ENCODE measurements around the gene SERP2. TPM values are rescaled to one million over a fixed set of nuclear protein-coding genes. Genes with fewer than 3 reads are reported as not detected.

SERP2 gene
- total RNA-seq, 4 donors from 2014 or later: 0.76 to 3.7 (median 1.7) TPM

GRCh38 chr13:44350775-44351504, 22.7 kb upstream of the SERP2 start:
- in situ Hi-C loops (cut with MboI; ENCODE audit: low sequenced_read_pairs in 4 of 4): no loop called here
- no peaks in the 10 kb centered on the region for H3K9me3 ChIP-seq
- H3K27me3 ChIP-seq: no peaks in the 10 kb centered on the region
- DNase-seq (no peak), ATAC-seq (no peak)
- no peaks in the 10 kb centered on the region for H3K4me1 ChIP-seq
- TF ChIP-seq CTCF (IDR thresholded peaks at IDR 0.05 in 4 of 5, conservative IDR thresholded peaks at IDR 0.05 in 1 of 5) (no peak), POLR2A (IDR thresholded peaks at IDR 0.05) (no peak)
- H3K36me3 ChIP-seq: no peaks in the 10 kb centered on the region
- intact Hi-C loops (cut with DNase I; ENCODE audit: low total_unique reads): no loop called here
- no peak overlapping the region for H3K27ac ChIP-seq
- no peak overlapping the region for H3K4me3 ChIP-seq

GRCh38 chr13:44351505-44351854, 22.1 kb upstream of the SERP2 start:
- Histone ChIP-seq H3K27ac (no peak overlapping the region), H3K27me3 (no peaks in the 10 kb centered on the region), H3K4me3 (no peak overlapping the region), H3K4me1 (no peaks in the 10 kb centered on the region), H3K36me3 (no peaks in the 10 kb centered on the region), H3K9me3 (no peaks in the 10 kb centered on the region)
- TF ChIP-seq POLR2A (IDR thresholded peaks at IDR 0.05) (no peak), CTCF (IDR thresholded peaks at IDR 0.05 in 4 of 5, conservative IDR thresholded peaks at IDR 0.05 in 1 of 5) (no peak)
- no peak for DNase-seq
- intact Hi-C loops (cut with DNase I; ENCODE audit: low total_unique reads): no loop called here
- no peak for ATAC-seq
- in situ Hi-C loops (cut with MboI; ENCODE audit: low sequenced_read_pairs in 4 of 4): no loop called here

- no peaks in the 10 kb centered on the region for H3K27me3 ChIP-seq
- no peak for ATAC-seq
- no peaks in the 10 kb centered on the region for H3K9me3 ChIP-seq
- DNase-seq: no peak
- in situ Hi-C loops (cut with MboI; ENCODE audit: low sequenced_read_pairs in 4 of 4) (no loop called here), intact Hi-C loops (cut with DNase I; ENCODE audit: low total_unique reads) (no loop called here)
- no peaks in the 10 kb centered on the region for H3K4me1 ChIP-seq
- no peaks in the 10 kb centered on the region for H3K36me3 ChIP-seq
- H3K4me3 ChIP-seq: no peak overlapping the region
- no peak overlapping the region for H3K27ac ChIP-seq
- TF ChIP-seq POLR2A (IDR thresholded peaks at IDR 0.05) (no peak), CTCF (IDR thresholded peaks at IDR 0.05 in 4 of 5, conservative IDR thresholded peaks at IDR 0.05 in 1 of 5) (no peak)
Measured at GRCh38 chr13:44352202-44352601, 21.4 kb upstream of the SERP2 start.

GRCh38 chr13:44352671-44353070, 21.0 kb upstream of the SERP2 start:
- ATAC-seq (no peak), DNase-seq (no peak)
- H3K4me1 ChIP-seq: no peaks in the 10 kb centered on the region
- no peaks in the 10 kb centered on the region for H3K9me3 ChIP-seq
- H3K27me3 ChIP-seq: no peaks in the 10 kb centered on the region
- intact Hi-C loops (cut with DNase I; ENCODE audit: low total_unique reads) (no loop called here), in situ Hi-C loops (cut with MboI; ENCODE audit: low sequenced_read_pairs in 4 of 4) (no loop called here)
- no peak overlapping the region for H3K27ac ChIP-seq
- TF ChIP-seq POLR2A (IDR thresholded peaks at IDR 0.05): no peak
- no peak for TF ChIP-seq CTCF (IDR thresholded peaks at IDR 0.05 in 4 of 5, conservative IDR thresholded peaks at IDR 0.05 in 1 of 5)
- no peak overlapping the region for H3K4me3 ChIP-seq
- no peaks in the 10 kb centered on the region for H3K36me3 ChIP-seq

GRCh38 chr13:44354331-44354730, 19.3 kb upstream of the SERP2 start:
- in situ Hi-C loops (cut with MboI; ENCODE audit: low sequenced_read_pairs in 4 of 4): no loop called here
- intact Hi-C loops (cut with DNase I; ENCODE audit: low total_unique reads): no loop called here
- no peak overlapping the region for H3K27ac ChIP-seq

More at GRCh38 chr13:44354331-44354730, 19.3 kb upstream of the SERP2 start:
- Histone ChIP-seq H3K4me1 (no peaks in the 10 kb centered on the region), H3K27me3 (no peaks in the 10 kb centered on the region), H3K36me3 (no peaks in the 10 kb centered on the region), H3K4me3 (no peak overlapping the region), H3K9me3 (no peaks in the 10 kb centered on the region)
- DNase-seq (no peak), ATAC-seq (no peak)
- TF ChIP-seq POLR2A (IDR thresholded peaks at IDR 0.05): no peak
- no peak for TF ChIP-seq CTCF (IDR thresholded peaks at IDR 0.05 in 4 of 5, conservative IDR thresholded peaks at IDR 0.05 in 1 of 5)

Data from gastrocnemius medialis (tissue), 4 donors.